Measurements from ENCODE around the gene SOS1.
A peak's percentile ranks its signal among the peaks of the same experiment; 100 is the strongest.
"Not testable (repeated sequence)": the region's sequence is repeated elsewhere in the genome, so short reads cannot be mapped to it uniquely, and the experiment has no call there.

SOS1 gene

GRCh38 chr2:38960609-38961320 lies 160.1 kb downstream of the SOS1 start:
- no peak for DNase-seq

- peak; percentile 82 for DNase-seq
Observed at GRCh38 chr2:38959938-38960608, 160.8 kb downstream of the SOS1 start.

DNA sequence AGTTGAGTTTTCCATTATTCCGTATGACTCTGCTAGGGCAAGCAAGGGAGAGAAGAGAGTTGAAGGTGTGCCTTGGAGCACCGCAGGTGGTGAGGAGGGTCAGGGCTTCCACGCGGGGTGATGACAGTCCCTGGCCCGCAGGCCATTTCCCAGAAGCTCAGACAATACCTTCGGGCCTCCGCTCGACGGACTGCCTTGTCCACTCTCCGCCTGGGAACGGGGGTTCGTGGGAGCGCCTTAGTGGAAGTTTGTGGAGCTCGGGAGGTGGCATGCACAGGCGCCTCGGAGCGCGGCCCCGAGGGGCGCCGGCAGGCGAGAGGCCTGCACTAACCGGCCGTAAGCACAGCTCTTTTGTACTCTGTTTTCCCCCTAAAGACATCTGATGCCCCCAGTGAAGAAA lies 161.4 kb downstream of the SOS1 start:
- DNase-seq: no peak

- DNase-seq: no peak
Observed at GRCh38 chr2:38957972-38958371, 162.9 kb downstream of the SOS1 start.

DNA sequence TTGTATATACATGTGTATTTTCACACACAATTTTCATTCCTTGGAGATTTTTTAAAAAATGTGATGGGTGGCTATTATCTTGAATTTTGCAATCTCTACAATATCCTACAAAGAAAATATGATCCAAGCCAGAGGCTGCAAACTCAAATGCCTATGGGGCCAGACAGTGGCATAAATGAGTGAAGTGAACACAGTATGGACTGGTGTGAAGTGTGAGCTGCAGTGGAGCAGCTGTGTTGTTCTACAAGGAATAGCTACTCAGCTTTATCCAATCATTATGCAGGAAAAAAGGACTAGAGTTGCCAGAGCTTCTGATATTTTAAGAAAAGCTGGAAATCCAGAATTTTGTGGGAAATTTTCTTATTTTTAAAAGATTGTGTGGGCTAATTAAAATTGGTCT lies 169.1 kb downstream of the SOS1 start:
- no peak for DNase-seq

DNA sequence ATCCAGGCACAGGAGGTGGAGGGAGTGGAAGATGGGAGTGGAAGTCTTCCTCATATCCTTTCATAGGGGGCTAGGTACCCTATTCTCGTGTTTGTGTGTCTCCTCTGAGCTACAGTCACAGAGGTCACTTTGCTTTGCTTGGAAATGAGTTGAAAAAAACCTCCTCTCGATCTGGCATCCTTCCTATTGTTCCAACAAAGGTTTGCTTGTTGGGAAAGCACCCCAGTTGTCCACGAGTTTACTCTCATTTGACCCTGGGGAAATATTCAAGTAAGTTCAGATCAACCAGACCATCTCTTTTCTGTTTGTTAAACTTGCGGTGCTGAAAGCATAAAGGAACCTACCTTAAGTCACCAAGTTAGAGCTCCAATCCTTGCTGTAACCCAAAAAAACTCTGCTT lies 171.9 kb downstream of the SOS1 start:
- no peak for DNase-seq

DNA sequence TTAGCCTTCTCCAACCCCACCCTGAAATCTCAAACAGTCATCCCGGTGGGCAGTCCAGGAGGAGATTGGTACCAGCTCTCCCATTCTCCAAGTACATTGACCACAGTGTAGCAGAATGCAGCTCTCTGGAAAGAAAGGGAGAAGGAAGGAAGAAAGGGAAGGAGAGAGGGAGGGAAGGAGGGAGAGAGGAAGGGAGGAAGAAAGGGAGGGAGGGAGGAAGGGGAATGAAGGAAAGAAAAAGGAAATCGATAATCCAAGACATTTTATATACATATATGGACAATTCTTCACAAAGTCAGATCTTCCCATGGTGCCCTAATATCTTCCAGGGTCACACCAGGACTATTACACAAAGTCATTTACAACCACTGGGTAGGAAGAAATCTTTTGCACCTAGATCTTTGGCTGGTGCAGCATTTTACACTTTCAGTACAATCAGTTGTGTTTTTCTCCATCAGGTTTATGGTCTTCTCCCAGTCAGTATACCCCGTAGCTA lies 172.4 kb downstream of the SOS1 start:
- no peak for DNase-seq

DNA sequence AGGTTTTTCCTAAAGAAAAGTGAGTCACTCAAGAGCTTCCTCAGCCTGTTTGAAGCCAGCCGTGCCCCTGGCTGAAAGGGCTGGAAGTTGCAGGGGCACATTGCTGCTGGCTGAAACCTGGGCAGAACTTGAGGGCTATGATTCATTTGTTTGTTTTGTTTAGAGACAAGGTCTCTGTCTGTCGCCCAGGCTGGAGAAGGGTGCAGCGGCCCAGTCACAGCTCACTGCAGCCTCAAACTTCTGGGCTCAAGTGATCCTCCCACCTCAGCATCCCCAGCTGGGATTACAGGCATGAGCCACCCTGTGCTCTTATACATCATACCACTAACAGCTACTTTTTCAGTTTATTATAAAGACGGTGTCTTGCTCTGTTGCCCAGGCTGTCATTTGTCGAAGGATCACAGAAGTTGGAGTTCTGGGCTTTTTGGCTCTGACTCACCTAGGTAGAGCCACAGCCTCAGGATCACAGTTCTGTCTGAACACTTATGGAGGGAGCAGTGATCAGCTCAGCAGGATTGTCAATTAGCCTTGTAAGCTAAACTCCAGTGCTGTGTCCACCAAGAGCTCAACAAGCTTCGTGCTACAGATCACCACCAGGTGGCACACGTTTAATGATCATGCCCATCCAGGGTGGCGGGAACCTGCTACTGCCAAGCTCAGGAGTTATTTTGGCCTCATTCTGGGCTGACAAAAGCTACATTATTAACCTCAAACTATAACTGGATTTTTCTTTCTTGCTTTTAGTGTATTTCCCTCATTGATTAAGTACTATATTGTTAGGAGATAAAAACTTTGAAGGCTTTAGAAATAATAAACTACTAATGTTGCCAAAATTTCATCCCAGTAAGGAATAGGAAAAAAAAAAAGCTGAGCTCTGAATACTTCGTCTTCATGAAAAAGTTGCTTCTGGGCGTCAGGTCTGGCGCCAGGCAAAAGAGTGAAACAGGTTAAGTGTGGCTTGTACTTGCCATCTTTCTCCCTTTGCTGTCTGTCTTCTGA lies 173.3 kb downstream of the SOS1 start:
- peak; percentile 74 for DNase-seq

- DNase-seq: no peak
Observed at GRCh38 chr2:38945911-38946310, 174.9 kb downstream of the SOS1 start.

DNA sequence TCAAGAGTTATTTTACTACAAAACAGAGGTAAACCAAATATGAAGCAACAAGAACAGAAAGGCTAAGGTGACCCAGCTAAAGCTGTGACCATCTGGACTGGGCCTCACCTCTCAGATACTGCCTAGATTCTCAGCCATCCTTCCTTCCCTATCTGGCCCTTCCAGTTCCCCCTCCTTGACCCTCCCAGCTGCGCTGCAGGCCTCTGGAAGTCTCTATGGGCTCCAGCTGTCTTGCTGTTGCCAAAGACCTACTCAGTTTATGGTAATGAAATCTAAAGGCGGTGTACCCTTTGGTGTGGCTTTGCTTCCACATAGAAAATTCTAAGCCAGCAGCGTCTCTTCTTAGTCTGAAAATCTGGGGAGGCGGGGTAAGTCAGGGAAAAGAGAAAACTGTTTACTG lies 175.5 kb downstream of the SOS1 start:
- DNase-seq: no peak

GRCh38 chr2:38943784-38944183 lies 177.1 kb downstream of the SOS1 start:
- DNase-seq: no peak

- no peak for DNase-seq
Observed at GRCh38 chr2:38940746-38941145, 180.1 kb downstream of the SOS1 start.

- DNase-seq: no peak
Observed at GRCh38 chr2:38937548-38937947, 183.3 kb downstream of the SOS1 start.

GRCh38 chr2:38936516-38936915 lies 184.3 kb downstream of the SOS1 start:
- not testable (repeated sequence) for DNase-seq

GRCh38 chr2:38935568-38936172 lies 185.2 kb downstream of the SOS1 start:
- DNase-seq: no peak

GRCh38 chr2:38934742-38935141 lies 186.1 kb downstream of the SOS1 start:
- DNase-seq: no peak

DNA sequence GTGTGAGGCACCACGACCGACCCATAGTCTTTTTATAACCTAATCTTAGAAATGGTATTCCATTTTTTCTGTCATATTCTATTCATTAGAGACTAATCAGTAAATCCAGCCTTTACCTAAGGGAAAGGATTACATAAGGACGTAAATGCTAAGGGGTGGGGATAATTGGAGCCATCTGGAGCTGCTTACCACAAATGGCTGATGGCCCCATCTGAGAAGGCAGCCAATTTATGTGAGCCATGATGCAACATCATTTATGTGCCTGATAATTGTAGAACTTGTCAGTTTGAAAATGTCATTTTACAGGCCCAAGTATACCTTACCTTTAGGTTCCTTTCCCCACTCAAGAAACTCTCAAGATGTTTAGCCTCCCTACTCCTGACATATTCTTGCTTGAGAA lies 187.2 kb downstream of the SOS1 start:
- DNase-seq: no peak

DNA sequence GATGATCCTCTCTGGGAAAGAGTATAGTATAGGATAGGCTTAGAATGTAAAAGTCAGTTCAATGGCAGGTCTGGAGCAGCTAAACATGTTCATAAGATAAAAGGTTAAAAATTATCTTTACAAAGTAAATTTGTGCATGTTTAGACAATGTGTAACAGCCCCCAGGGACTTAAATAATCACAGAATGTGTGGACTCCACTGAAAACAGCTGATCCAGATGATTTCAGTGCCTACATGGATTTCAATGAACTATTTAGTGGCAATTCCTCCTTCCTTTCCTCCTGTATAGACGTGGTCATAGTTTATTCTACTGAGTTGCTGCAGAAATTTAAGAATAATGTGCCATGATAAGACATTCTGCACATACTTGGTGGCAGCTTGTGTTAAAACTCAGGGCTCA lies 188.3 kb downstream of the SOS1 start:
- no peak for DNase-seq

Data from activated CD8-positive, alpha-beta memory T cell treated with anti-CD3 and anti-CD28 coated beads, Interleukin-2, amount 50 U/mL, for 48 hours (primary cell).